Measurements from ENCODE around the gene TMCC2. TPM values are rescaled to one million over a fixed set of nuclear protein-coding genes. Genes with fewer than 3 reads are reported as not detected.
A peak's percentile ranks its signal among the peaks of the same experiment; 100 is the strongest.
"Not testable (repeated sequence)": the region's sequence is repeated elsewhere in the genome, so short reads cannot be mapped to it uniquely, and the experiment has no call there.

The TMCC2 gene
- total RNA-seq, 2 experiments from 2014 or later, result 2.6 to 5.3 TPM

- CTCF ChIA-PET, result interaction anchor here (0.8 to 22.0 kb wide), 6 partner anchors 9 to 201 kb away, joined by 3 to 1096 read pairs (median 8); partner anchors contain the start of gene NUAK2
- Mint-ChIP-seq H3K27me3 (peaks cover 20% of the 10 kb centered on the region), H3K9me3 (ENCODE audit: low read depth) (no peaks in the 10 kb centered on the region), H3K36me3 (peaks cover 1% of the 10 kb centered on the region), H3K27ac (peak overlapping the region; percentile 87), H3K4me3 (peak overlapping the region; percentile 65), H3K4me1 (peaks cover 71% of the 10 kb centered on the region)
- ATAC-seq (peak; percentile 63), DNase-seq (peak; percentile 96)
Measured at GRCh38 chr1:205284420-205285144, 56.8 kb downstream of the TMCC2 start.

- CTCF ChIA-PET, result interaction anchor here (0.7 to 22.0 kb wide), 7 partner anchors 10 to 200 kb away, joined by 3 to 1096 read pairs (median 5); partner anchors contain the start of gene NUAK2
- H3K9me3 Mint-ChIP-seq (ENCODE audit: low read depth), result no peaks in the 10 kb centered on the region
- H3K27me3 Mint-ChIP-seq, result peaks cover 19% of the 10 kb centered on the region
- peak overlapping the region; percentile 65 for H3K4me3 Mint-ChIP-seq
- ATAC-seq, result peak; percentile 48
- peak; percentile 79 for DNase-seq
- peaks cover 1% of the 10 kb centered on the region for H3K36me3 Mint-ChIP-seq
- H3K4me1 Mint-ChIP-seq, result peaks cover 66% of the 10 kb centered on the region
- peak overlapping the region; percentile 87 for H3K27ac Mint-ChIP-seq
Measured at GRCh38 chr1:205285381-205286101, 57.8 kb downstream of the TMCC2 start.

- Mint-ChIP-seq H3K9me3 (ENCODE audit: low read depth) (no peaks in the 10 kb centered on the region), H3K4me3 (peak overlapping the region; percentile 65), H3K27me3 (peaks cover 17% of the 10 kb centered on the region), H3K36me3 (peaks cover 1% of the 10 kb centered on the region), H3K4me1 (peaks cover 64% of the 10 kb centered on the region), H3K27ac (peak overlapping the region; percentile 87)
- CTCF ChIA-PET, result interaction anchor here (0.7 to 22.0 kb wide), 5 partner anchors 10 to 37 kb away, joined by 3 to 1096 read pairs (median 10); partner anchors contain the start of gene NUAK2
- ATAC-seq (peak; percentile 28), DNase-seq (peak; percentile 95)
Measured at GRCh38 chr1:205286335-205286950, 58.7 kb downstream of the TMCC2 start.

- Mint-ChIP-seq H3K27me3 (peaks cover 17% of the 10 kb centered on the region), H3K9me3 (ENCODE audit: low read depth) (no peaks in the 10 kb centered on the region), H3K27ac (peak overlapping the region; percentile 87), H3K36me3 (peaks cover 1% of the 10 kb centered on the region), H3K4me1 (peaks cover 64% of the 10 kb centered on the region), H3K4me3 (no peak overlapping the region)
- ATAC-seq, result no peak
- no peak for DNase-seq
- CTCF ChIA-PET, result interaction anchor here (1.2 to 22.0 kb wide), 4 partner anchors 9 to 37 kb away, joined by 4 to 1096 read pairs (median 66); partner anchors contain the start of gene NUAK2
Measured at GRCh38 chr1:205287076-205287475, 59.3 kb downstream of the TMCC2 start.

- H3K27ac Mint-ChIP-seq, result peak overlapping the region; percentile 87
- H3K9me3 Mint-ChIP-seq (ENCODE audit: low read depth), result no peaks in the 10 kb centered on the region
- peaks cover 1% of the 10 kb centered on the region for H3K36me3 Mint-ChIP-seq
- peaks cover 59% of the 10 kb centered on the region for H3K4me1 Mint-ChIP-seq
- DNase-seq (peak; percentile 96), ATAC-seq (peak; percentile 69)
- H3K4me3 Mint-ChIP-seq, result peak overlapping the region; percentile 46
- H3K27me3 Mint-ChIP-seq, result peaks cover 15% of the 10 kb centered on the region
- CTCF ChIA-PET, result interaction anchor here (1.0 to 22.0 kb wide), 7 partner anchors 8 to 370 kb away, joined by 4 to 1096 read pairs (median 5); partner anchors contain the start of genes NUAK2 and TMCC2
Measured at GRCh38 chr1:205287767-205288559, 60.2 kb downstream of the TMCC2 start.

- H3K4me3 Mint-ChIP-seq, result no peak overlapping the region
- ATAC-seq (no peak), DNase-seq (no peak)
- peaks cover under 1% of the 10 kb centered on the region for H3K36me3 Mint-ChIP-seq
- CTCF ChIA-PET, result interaction anchor here (3.1 kb wide), 1 partner anchor 18 kb away, joined by 14 read pairs; no protein-coding TSS in a partner anchor
- peaks cover 38% of the 10 kb centered on the region for H3K4me1 Mint-ChIP-seq
- H3K9me3 Mint-ChIP-seq (ENCODE audit: low read depth), result no peaks in the 10 kb centered on the region
- no peak overlapping the region for H3K27ac Mint-ChIP-seq
- H3K27me3 Mint-ChIP-seq, result peaks cover 9% of the 10 kb centered on the region
Measured at GRCh38 chr1:205291596-205291995, 63.9 kb downstream of the TMCC2 start.

- H3K27me3 Mint-ChIP-seq, result peaks cover 7% of the 10 kb centered on the region
- H3K9me3 Mint-ChIP-seq (ENCODE audit: low read depth), result no peaks in the 10 kb centered on the region
- H3K27ac Mint-ChIP-seq, result no peak overlapping the region
- ATAC-seq (no peak), DNase-seq (no peak)
- H3K4me1 Mint-ChIP-seq, result peaks cover 21% of the 10 kb centered on the region
- H3K36me3 Mint-ChIP-seq, result no peaks in the 10 kb centered on the region
- no peak overlapping the region for H3K4me3 Mint-ChIP-seq
- CTCF ChIA-PET, result interaction anchor here (1.0 to 3.1 kb wide), 3 partner anchors 20 to 43 kb away, joined by 3 to 14 read pairs (median 3); no protein-coding TSS in a partner anchor
Measured at GRCh38 chr1:205293350-205294074, 65.8 kb downstream of the TMCC2 start.

GRCh38 chr1:205294175-205294917, 66.6 kb downstream of the TMCC2 start:
- CTCF ChIA-PET, result interaction anchor here (1.0 to 3.1 kb wide), 5 partner anchors 9 to 43 kb away, joined by 3 to 14 read pairs (median 6); partner anchors contain the start of gene NUAK2
- H3K4me3 Mint-ChIP-seq, result no peak overlapping the region
- ATAC-seq (no peak), DNase-seq (no peak)
- H3K27me3 Mint-ChIP-seq, result peaks cover 11% of the 10 kb centered on the region
- no peak overlapping the region for H3K27ac Mint-ChIP-seq
- H3K4me1 Mint-ChIP-seq, result peaks cover 16% of the 10 kb centered on the region
- H3K36me3 Mint-ChIP-seq, result no peaks in the 10 kb centered on the region
- H3K9me3 Mint-ChIP-seq (ENCODE audit: low read depth), result no peaks in the 10 kb centered on the region

GRCh38 chr1:205294934-205295333, 67.2 kb downstream of the TMCC2 start:
- Mint-ChIP-seq H3K4me3 (no peak overlapping the region), H3K4me1 (peaks cover 16% of the 10 kb centered on the region), H3K9me3 (ENCODE audit: low read depth) (no peaks in the 10 kb centered on the region), H3K36me3 (no peaks in the 10 kb centered on the region), H3K27me3 (peaks cover 11% of the 10 kb centered on the region), H3K27ac (no peak overlapping the region)
- CTCF ChIA-PET, result interaction anchor here (1.5 to 3.1 kb wide), 4 partner anchors 9 to 42 kb away, joined by 3 to 14 read pairs (median 8); partner anchors contain the start of gene NUAK2
- no peak for ATAC-seq
- DNase-seq, result no peak

- CTCF ChIA-PET, result interaction anchor here (3.0 to 3.5 kb wide), 2 partner anchors 11 to 23 kb away, joined by 10 to 16 read pairs; no protein-coding TSS in a partner anchor
- ATAC-seq (no peak), DNase-seq (no peak)
- Mint-ChIP-seq H3K36me3 (no peaks in the 10 kb centered on the region), H3K4me3 (no peak overlapping the region), H3K9me3 (ENCODE audit: low read depth) (no peaks in the 10 kb centered on the region), H3K4me1 (peaks cover 15% of the 10 kb centered on the region), H3K27me3 (peaks cover 11% of the 10 kb centered on the region), H3K27ac (no peak overlapping the region)
Measured at GRCh38 chr1:205296154-205296553, 68.4 kb downstream of the TMCC2 start.

- H3K9me3 Mint-ChIP-seq (ENCODE audit: low read depth); DNase-seq; H3K27me3 Mint-ChIP-seq; H3K36me3 Mint-ChIP-seq; H3K27ac Mint-ChIP-seq; H3K4me3 Mint-ChIP-seq; ATAC-seq: not testable (repeated sequence)
- peaks cover 15% of the 10 kb centered on the region for H3K4me1 Mint-ChIP-seq
- CTCF ChIA-PET, result interaction anchor here (0.7 to 3.5 kb wide), 8 partner anchors 12 to 188 kb away, joined by 3 to 16 read pairs (median 4); partner anchors contain the start of gene NUAK2
Measured at GRCh38 chr1:205297546-205298177, 69.9 kb downstream of the TMCC2 start.

Data from activated CD8-positive, alpha-beta memory T cell treated with anti-CD3 and anti-CD28 coated beads, Interleukin-2, amount 10 ng/mL, durations not matched to agents 7 days and 5 days (primary cell).